GM12878 (cell line): ENCODE data around the gene LSM12. TPM values are rescaled to one million over a fixed set of nuclear protein-coding genes. Genes with fewer than 3 reads are reported as not detected.

ENCODE experiments used
- ATAC-seq: fragments of 200-7000 bp; cut with Tn5 transposase; 3 replicates; pipeline ENCODE4 v1.9.1; 2020; ENCODE audit warnings: mild to moderate bottlenecking, moderate library complexity
- BruUV-seq: library from RNA; stranded (reverse); fragments of 400-500 nt; replicated peaks from 2 replicates; lab custom pipeline; 2021; lab: Mats Ljungman, UMichigan
- CTCF ChIA-PET: fragments of 300-600 bp; sonication (Branson Sonifier 250); formaldehyde crosslinking; extraction: SDS; loops from one replicate; lab custom pipeline; 2021; ENCODE audit warnings: inconsistent platforms; lab: Yijun Ruan, JAX
- POLR2A ChIA-PET: fragments of 350-600 bp; formaldehyde crosslinking; extraction: SDS; loops from one replicate; lab custom pipeline; 2021; ENCODE audit warnings: inconsistent platforms; lab: Charles Lee
- RAD21 ChIA-PET: fragments of 300-600 bp; sonication (Branson Sonifier 250); formaldehyde crosslinking; loops from one replicate; lab custom pipeline; 2023; ENCODE audit warnings: antibody characterized with exemption; ENCODE audit not compliant: unreplicated experiment; lab: Charles Lee
- SMC1A ChIA-PET: fragments of 300-600 bp; sonication (Branson Sonifier 250); formaldehyde crosslinking; loops from one replicate; lab custom pipeline; 2023; ENCODE audit not compliant: unreplicated experiment, uncharacterized antibody; lab: Charles Lee
- DNase-seq: peaks from one replicate; pipeline ENCODE4 v3.0.0-alpha.2; 2011; ENCODE audit warnings: low read depth, low spot score
- FAIRE-seq: peaks from 3 replicates; lab custom pipeline; 2011; peaks lifted over from hg19 to GRCh38; lab: Jason Lieb, UNC
- H2AFZ ChIP-seq: 2 replicates; pipeline ENCODE4 v1.6.0; 2011; ENCODE audit warnings: low read depth, low read length, control low read depth; ENCODE audit not compliant: control insufficient read depth
- H3K27ac ChIP-seq: 2 replicates; pipeline ENCODE4 v1.5.1; 2011; ENCODE audit warnings: control low read depth; ENCODE audit not compliant: control insufficient read depth, insufficient read depth
- H3K27me3 ChIP-seq, 2 experiments: replicated peaks in 1 of 2; 2 replicates each; pipeline versions ENCODE4 v1.6.0 to v1.6.1; 2011; ENCODE audit warnings: low read length in 1 of 2; ENCODE audit not compliant: control insufficient read depth in 2 of 2, insufficient read depth in 2 of 2
- H3K36me3 ChIP-seq, 2 experiments: 2 replicates each; pipeline ENCODE4 v1.5.1; 2011; ENCODE audit warnings: low read length in 1 of 2; ENCODE audit not compliant: control insufficient read depth in 2 of 2, insufficient read depth in 2 of 2
- H3K4me1 ChIP-seq: 2 replicates; pipeline ENCODE4 v1.6.1; 2011; ENCODE audit warnings: mild to moderate bottlenecking, low read length, moderate library complexity, mixed read lengths; ENCODE audit not compliant: control insufficient read depth, insufficient read depth
- H3K4me2 ChIP-seq: 2 replicates; pipeline ENCODE4 v1.6.0; 2011; ENCODE audit warnings: control low read depth; ENCODE audit not compliant: control insufficient read depth, insufficient read depth
- H3K4me3 ChIP-seq: fragments of 200-600 bp; sonication (generic); 2 replicates; pipeline ENCODE4 v1.5.1; 2016
- H3K79me2 ChIP-seq: 2 replicates; pipeline ENCODE4 v1.6.0; 2011; ENCODE audit warnings: low read length; ENCODE audit not compliant: control insufficient read depth, insufficient read depth
- H3K9ac ChIP-seq: 2 replicates; pipeline ENCODE4 v1.8.0; 2011; ENCODE audit warnings: low read length, control low read depth, mixed read lengths; ENCODE audit not compliant: control insufficient read depth, insufficient read depth
- H3K9me3 ChIP-seq: replicated peaks from 3 replicates; pipeline ENCODE4 v1.5.1; 2011; ENCODE audit warnings: mild to moderate bottlenecking, low read length; ENCODE audit not compliant: control insufficient read depth, insufficient read depth
- H4K20me1 ChIP-seq: 2 replicates; pipeline ENCODE4 v1.6.0; 2011; ENCODE audit not compliant: control insufficient read depth, insufficient read depth
- BCL11A ChIP-seq: IDR thresholded peaks from 2 replicates; pipeline ENCODE4 v1.6.1; 2011; ENCODE audit warnings: low read depth, low read length
- FOS ChIP-seq: IDR thresholded peaks from 3 replicates; pipeline ENCODE4 v1.6.1; 2011; ENCODE audit warnings: borderline replicate concordance; ENCODE audit not compliant: insufficient read length; ENCODE audit errors: extremely low read depth
- HDGF ChIP-seq: fragments of 450-650 bp; IDR thresholded peaks from 2 replicates; pipeline ENCODE4 v1.6.1; 2016; ENCODE audit warnings: antibody characterized with exemption
- MEF2A ChIP-seq: IDR thresholded peaks from 2 replicates; pipeline ENCODE4 v1.6.1; 2011; ENCODE audit warnings: low read depth, mild to moderate bottlenecking, low read length, moderate library complexity; ENCODE audit not compliant: insufficient read depth
- MLLT1 ChIP-seq: fragments of 450-650 bp; IDR thresholded peaks from 2 replicates; pipeline ENCODE4 v1.6.1; 2016; ENCODE audit warnings: mild to moderate bottlenecking
- NBN ChIP-seq: fragments of 450-650 bp; IDR thresholded peaks from 2 replicates; pipeline ENCODE4 v1.6.1; 2016
- NFIC ChIP-seq: IDR thresholded peaks from 2 replicates; pipeline ENCODE4 v1.6.1; 2012; ENCODE audit warnings: low read depth, mild to moderate bottlenecking, inconsistent platforms, low read length, moderate library complexity
- NR2C1 ChIP-seq: fragments of 450-650 bp; IDR thresholded peaks from 2 replicates; pipeline ENCODE4 v1.6.1; 2017; ENCODE audit warnings: antibody characterized with exemption, mild to moderate bottlenecking, moderate library complexity
- NR2C2 ChIP-seq: IDR thresholded peaks from 2 replicates; pipeline ENCODE4 v1.6.1; 2011; ENCODE audit warnings: borderline replicate concordance, low read depth; ENCODE audit not compliant: control insufficient read depth, insufficient read length
- RAD21 ChIP-seq: IDR thresholded peaks from 2 replicates; pipeline ENCODE4 v1.6.1; 2011; ENCODE audit warnings: mild to moderate bottlenecking, low read depth, low read length, moderate library complexity; ENCODE audit not compliant: insufficient read depth
- RB1 ChIP-seq: fragments of 450-650 bp; formaldehyde crosslinking; IDR thresholded peaks from 2 replicates; pipeline ENCODE4 v1.6.1; 2017; ENCODE audit warnings: mild to moderate bottlenecking, borderline replicate concordance
- RELA ChIP-seq: fragments of 450-650 bp; IDR thresholded peaks from 2 replicates; pipeline ENCODE4 v1.8.0; 2014; ENCODE audit warnings: borderline replicate concordance; ENCODE audit not compliant: partially characterized antibody
- SREBF2 ChIP-seq: IDR thresholded peaks from 2 replicates; pipeline ENCODE4 v1.6.1; 2012; ENCODE audit warnings: mild to moderate bottlenecking, low read length
- TCF12 ChIP-seq: IDR thresholded peaks from 2 replicates; pipeline ENCODE4 v1.6.1; 2011; ENCODE audit warnings: low read depth, mild to moderate bottlenecking, low read length
- USF1 ChIP-seq: IDR thresholded peaks from 2 replicates; pipeline ENCODE4 v1.6.1; 2011; ENCODE audit warnings: borderline replicate concordance, low read depth, mild to moderate bottlenecking, moderate library complexity, mixed read lengths, low read length; ENCODE audit not compliant: insufficient read depth; ENCODE audit errors: extremely low read length
- YBX1 ChIP-seq: fragments of 450-650 bp; IDR thresholded peaks from 2 replicates; pipeline ENCODE4 v1.6.1; 2016; ENCODE audit warnings: antibody characterized with exemption
- ZNF217 ChIP-seq: fragments of 450-650 bp; IDR thresholded peaks from 2 replicates; pipeline ENCODE4 v1.6.1; 2017; ENCODE audit warnings: antibody characterized with exemption, mild to moderate bottlenecking
- ZNF274 ChIP-seq: IDR thresholded peaks from one replicate; pipeline ENCODE4 v1.8.0; 2011; ENCODE audit not compliant: insufficient read length, insufficient read depth
- WGBS: methylation state at CpG from one replicate; pipeline ENCODE4 v1.1.6; 2016; ENCODE audit warnings: low lambda C conversion rate; ENCODE audit not compliant: insufficient replicate concordance, insufficient coverage; ENCODE audit errors: missing lambda C conversion rate; 5-methylcytosine and 5-hydroxymethylcytosine counted together
- in situ Hi-C: fragments of 300-500 bp; cut with MboI; formaldehyde crosslinking; loops from 9 replicates; pipeline ENCODE4 v1.14.3; 2018; ENCODE audit warnings: mixed read lengths
- intact Hi-C: fragments of 100-400 bp; cut with micrococcal nuclease; formaldehyde crosslinking; loops from one replicate; pipeline ENCODE4 v1.14.2; 2022; ENCODE audit not compliant: unreplicated experiment
- polyA plus RNA-seq, 11 experiments: library from polyadenylated mRNA; depleted of rRNA in 4 of 11; unstranded in 6 of 11; stranded (reverse) in 5 of 11; fragments of >200 nt; fragmentation: Nextera tagmentation in 4 of 11; fragmentation: Illumina TruSeq in 1 of 11; extraction: Ambion mirVana in 4 of 11; extraction: Trizol in 1 of 11; gene quantifications; 1 replicate in 1 of 11; 2 replicates in 10 of 11; pipeline versions ENCODE4 v1.2.1 to v1.2.3, GENCODE V29; 2011 to 2016; ENCODE audit warnings: inconsistent platforms in 2 of 11, missing spikeins in 2 of 11, low read depth in 1 of 11
- total RNA-seq, 4 experiments: library from RNA; depleted of rRNA in 3 of 4; stranded (reverse); fragments of >200 nt in 3 of 4; fragmentation: Illumina TruSeq in 1 of 4; extraction: Trizol in 1 of 4; gene quantifications; 2 replicates each; pipeline versions ENCODE4 v1.2.1 to v1.2.3, GENCODE V29; 2013 to 2021

LSM12 gene
- total and polyA plus RNA-seq, 10 of the 15 experiments (the other 5 are each of a cell fraction or from before 2014, with no cell fraction given), result 51.1 to 206 (median 70.8) TPM

GRCh38 chr17:44113382-44113781 is 46.9 kb upstream of the LSM12 start:
- POLR2A ChIA-PET, result interaction anchor here (0.6 to 4.0 kb wide), 4 partner anchors 9 to 43 kb away, joined by 3 to 34 read pairs (median 14); partner anchors contain the start of genes G6PC3 and HDAC5
- no peaks in the 10 kb centered on the region for H4K20me1 ChIP-seq

More at GRCh38 chr17:44113382-44113781, 46.9 kb upstream of the LSM12 start:
- no peak overlapping the region for H3K9ac ChIP-seq
- no peak for TF ChIP-seq HDGF
- TF ChIP-seq BCL11A, result no peak
- TF ChIP-seq YBX1, result no peak
- TF ChIP-seq FOS, result no peak
- TF ChIP-seq ZNF274, result no peak
- no peak for TF ChIP-seq NBN
- no peak for TF ChIP-seq USF1
- no peak for TF ChIP-seq NFIC
- TF ChIP-seq TCF12, result no peak
- TF ChIP-seq RELA, result no peak
- no peak for TF ChIP-seq SREBF2
- no peak for TF ChIP-seq RAD21
- no peak for TF ChIP-seq RB1
- no peak for TF ChIP-seq MEF2A
- TF ChIP-seq MLLT1, result no peak
- no peak for TF ChIP-seq NR2C1
- no peak for TF ChIP-seq ZNF217
- no peak for TF ChIP-seq NR2C2
- peaks cover 35% of the 10 kb centered on the region for H3K79me2 ChIP-seq
- RAD21 ChIA-PET, result no interaction called here
- H3K9me3 ChIP-seq, result no peaks in the 10 kb centered on the region
- peaks cover 18% of the 10 kb centered on the region for H3K4me1 ChIP-seq
- H3K4me3 ChIP-seq, result no peak overlapping the region
- H2AFZ ChIP-seq, result no peak overlapping the region
- in situ Hi-C loops, result loop anchor here (25.0 kb wide), 1 partner anchor 901 kb away; the partner anchor contains the start of gene TMEM106A
- H3K27ac ChIP-seq, result no peak overlapping the region
- CTCF ChIA-PET, result interaction anchor here (0.6 to 5.1 kb wide), 3 partner anchors 9 to 170 kb away, joined by 3 to 40 read pairs (median 32); partner anchors contain the start of gene HDAC5
- H3K36me3 ChIP-seq, result peaks cover 0 to 1% of the 10 kb centered on the region in 2 experiments; a peak in 2 of 4 replicates
- ATAC-seq, result no peak
- intact Hi-C loops, result loop anchor here (5.0 kb wide), 1 partner anchor 41 kb away; the partner anchor contains the start of gene G6PC3
- SMC1A ChIA-PET, result interaction anchor here (1.0 to 2.9 kb wide), 3 partner anchors 10 to 14 kb away, joined by 4 to 7 read pairs (median 5); partner anchors contain the start of gene HDAC5
- 100% methylated on average over 1 of the region's 1 CpG for WGBS
- no TSS peak for BruUV-seq
- no peak for DNase-seq
- no peak overlapping the region for H3K4me2 ChIP-seq
- no peak for FAIRE-seq
- H3K27me3 ChIP-seq, result no peaks in the 10 kb centered on the region
